D721Med (cell line): ENCODE data around the gene NARS2.

Experiments used
- DNase-seq: peaks from one replicate; pipeline ENCODE4 v3.0.0; 2011; ENCODE audit warnings: low spot score; ENCODE audit not compliant: insufficient read length
- FAIRE-seq: peaks from 2 replicates; lab custom pipeline; 2011; peaks lifted over from hg19 to GRCh38; lab: Jason Lieb, UNC
- TF ChIP-seq, protein P1 (sequence below): IDR thresholded peaks from 2 replicates; pipeline ENCODE4 v1.5.1; 2012; ENCODE audit warnings: mild to moderate bottlenecking, control low read depth; ENCODE audit not compliant: insufficient read depth; ENCODE audit errors: missing control alignments

NARS2 gene

GRCh38 chr11:78428266-78428636 is 146.4 kb downstream of the NARS2 start:
- FAIRE-seq (no peak), DNase-seq (no peak)
- TF ChIP-seq, protein P1, sequence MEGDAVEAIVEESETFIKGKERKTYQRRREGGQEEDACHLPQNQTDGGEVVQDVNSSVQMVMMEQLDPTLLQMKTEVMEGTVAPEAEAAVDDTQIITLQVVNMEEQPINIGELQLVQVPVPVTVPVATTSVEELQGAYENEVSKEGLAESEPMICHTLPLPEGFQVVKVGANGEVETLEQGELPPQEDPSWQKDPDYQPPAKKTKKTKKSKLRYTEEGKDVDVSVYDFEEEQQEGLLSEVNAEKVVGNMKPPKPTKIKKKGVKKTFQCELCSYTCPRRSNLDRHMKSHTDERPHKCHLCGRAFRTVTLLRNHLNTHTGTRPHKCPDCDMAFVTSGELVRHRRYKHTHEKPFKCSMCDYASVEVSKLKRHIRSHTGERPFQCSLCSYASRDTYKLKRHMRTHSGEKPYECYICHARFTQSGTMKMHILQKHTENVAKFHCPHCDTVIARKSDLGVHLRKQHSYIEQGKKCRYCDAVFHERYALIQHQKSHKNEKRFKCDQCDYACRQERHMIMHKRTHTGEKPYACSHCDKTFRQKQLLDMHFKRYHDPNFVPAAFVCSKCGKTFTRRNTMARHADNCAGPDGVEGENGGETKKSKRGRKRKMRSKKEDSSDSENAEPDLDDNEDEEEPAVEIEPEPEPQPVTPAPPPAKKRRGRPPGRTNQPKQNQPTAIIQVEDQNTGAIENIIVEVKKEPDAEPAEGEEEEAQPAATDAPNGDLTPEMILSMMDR, result no peak

DNA sequence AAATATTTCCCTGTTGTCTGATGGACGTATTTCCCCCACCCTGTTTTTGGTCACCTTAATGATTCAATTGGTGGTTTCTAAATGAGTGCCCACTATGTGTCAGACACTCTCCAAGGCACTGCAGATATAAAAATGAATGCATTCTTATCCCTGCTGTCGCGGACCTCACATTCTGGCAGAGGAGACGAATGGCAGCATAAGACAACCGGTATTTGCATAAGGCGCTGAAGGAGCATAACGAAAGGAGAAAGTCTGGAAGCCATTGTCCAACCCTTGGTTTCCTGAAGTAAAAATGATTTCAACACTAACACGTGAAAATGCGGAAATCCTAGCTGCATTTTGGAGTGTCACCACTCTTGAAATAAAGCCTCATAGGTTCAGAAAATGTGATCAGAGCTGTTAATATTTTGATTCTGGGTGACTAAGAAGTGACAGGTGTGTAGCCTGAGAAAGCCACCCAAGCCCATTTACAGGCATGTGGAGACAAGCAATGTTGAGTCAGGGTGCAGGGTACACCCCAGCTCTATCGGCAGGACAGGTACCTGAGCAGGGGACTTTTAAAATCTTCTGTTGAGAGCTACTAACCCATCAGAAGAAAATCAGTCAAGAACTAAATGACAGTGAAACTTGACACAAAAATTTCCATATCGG is 146.9 kb downstream of the NARS2 start:
- DNase-seq, result no peak
- TF ChIP-seq, protein P1, result no peak
- no peak for FAIRE-seq

GRCh38 chr11:78426845-78427244 is 147.8 kb downstream of the NARS2 start:
- FAIRE-seq (no peak), DNase-seq (no peak)

DNA sequence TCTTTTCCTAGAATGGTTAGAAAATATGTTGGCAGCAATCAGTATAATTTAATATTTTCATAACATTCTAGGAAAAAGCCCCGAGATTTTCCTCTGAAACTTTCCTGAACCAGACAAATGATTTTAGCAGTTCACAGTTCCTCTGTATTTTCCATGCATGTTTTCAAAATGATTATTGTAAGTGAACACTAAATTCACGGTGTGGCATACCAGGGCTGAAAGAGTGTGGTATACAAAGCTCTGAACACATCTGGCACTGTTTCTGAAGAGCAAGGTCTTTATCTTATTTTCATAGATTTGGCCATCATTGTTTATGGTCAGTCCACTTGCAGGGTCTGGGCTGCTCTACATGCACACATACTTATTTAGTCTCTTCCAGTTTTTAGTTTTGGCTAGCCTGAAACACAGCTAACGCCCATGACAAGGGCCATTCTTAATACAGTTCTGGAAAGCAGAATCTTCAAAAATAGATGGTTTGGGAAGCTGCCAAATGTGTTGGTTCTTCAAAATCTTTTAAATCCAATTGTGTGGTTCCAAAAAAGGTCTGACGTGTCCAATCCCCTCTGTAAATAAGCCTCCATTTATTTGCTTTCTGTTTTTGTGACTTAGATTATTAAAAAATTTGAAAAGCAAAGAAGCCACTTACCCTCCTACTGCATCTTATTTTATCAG is 149.1 kb downstream of the NARS2 start:
- FAIRE-seq, result no peak
- DNase-seq, result no peak

More at GRCh38 chr11:78426845-78427244, 147.8 kb downstream of the NARS2 start:
- TF ChIP-seq, protein P1, result no peak

GRCh38 chr11:78424334-78425270 is 150.1 kb downstream of the NARS2 start:
- FAIRE-seq, result no peak

More for the DNA sequence above, 149.1 kb downstream of the NARS2 start:
- TF ChIP-seq, protein P1, result no peak

GRCh38 chr11:78423241-78423640 is 151.4 kb downstream of the NARS2 start:
- no peak for FAIRE-seq

More at GRCh38 chr11:78424334-78425270, 150.1 kb downstream of the NARS2 start:
- TF ChIP-seq, protein P1, result no peak
- DNase-seq, result no peak

More at GRCh38 chr11:78423241-78423640, 151.4 kb downstream of the NARS2 start:
- TF ChIP-seq, protein P1, result no peak
- DNase-seq, result no peak
